HepG2 (cell line): ENCODE measurements around the gene GBP7. TPM values are rescaled to one million over a fixed set of nuclear protein-coding genes. Genes with fewer than 3 reads are reported as not detected.

Source experiments
- ATAC-seq: fragments of 200-7000 bp; cut with Tn5 transposase; 3 replicates; pipeline ENCODE4 v1.9.1; 2020; ENCODE audit warnings: mild to moderate bottlenecking, moderate library complexity
- BruUV-seq: library from RNA; stranded (reverse); fragments of 400-500 nt; replicated peaks from 2 replicates; lab custom pipeline; 2021; lab: Mats Ljungman, UMichigan
- CTCF ChIA-PET: fragments of 300-600 bp; formaldehyde crosslinking; extraction: SDS; loops from one replicate; lab custom pipeline; 2021; ENCODE audit warnings: low total read pairs, inconsistent platforms, low intra/inter-chr PET ratio; lab: Yijun Ruan, JAX
- POLR2A ChIA-PET: fragments of 350-600 bp; sonication (Branson Sonifier 250); formaldehyde crosslinking; loops from one replicate; lab custom pipeline; 2020; ENCODE audit warnings: antibody characterized with exemption, inconsistent platforms; lab: Yijun Ruan, JAX
- DNase-seq: peaks from one replicate; pipeline ENCODE4 v3.0.0-alpha.2; 2015; ENCODE audit warnings: low spot score
- FAIRE-seq: peaks from 3 replicates; lab custom pipeline; 2011; peaks lifted over from hg19 to GRCh38; lab: Jason Lieb, UNC
- H2AFZ ChIP-seq: one replicate; pipeline ENCODE4 v1.6.1; 2011; ENCODE audit warnings: low read length, inconsistent platforms
- H3K27ac ChIP-seq: fragments of 300-600 bp; 3 replicates; pipeline ENCODE4 v1.8.0; 2011; ENCODE audit warnings: mixed run types, mild to moderate bottlenecking, mixed read lengths, low read length, inconsistent platforms; ENCODE audit not compliant: insufficient read depth; ENCODE audit errors: extremely low read length
- H3K27me3 ChIP-seq, 2 experiments: fragments of 200-600 bp in 1 of 2; 2 replicates in 1 of 2; 3 replicates in 1 of 2; pipeline versions ENCODE4 v1.6.0 to v1.8.0; 2011; ENCODE audit warnings: low read length in 2 of 2, mild to moderate bottlenecking in 2 of 2, moderate library complexity in 2 of 2, inconsistent platforms in 1 of 2; ENCODE audit not compliant: insufficient read depth in 2 of 2, control insufficient read depth in 1 of 2
- H3K36me3 ChIP-seq, 2 experiments: fragments of 200-600 bp in 1 of 2; replicated peaks in 1 of 2; 2 replicates in 1 of 2; 3 replicates in 1 of 2; pipeline versions ENCODE4 v1.5.1 to v1.8.0; 2011; ENCODE audit warnings: low read length in 2 of 2, inconsistent platforms in 1 of 2; ENCODE audit not compliant: insufficient read depth in 2 of 2, control insufficient read depth in 1 of 2
- H3K4me1 ChIP-seq: 2 replicates; pipeline ENCODE4 v1.5.1; 2012; ENCODE audit warnings: low read length, inconsistent platforms; ENCODE audit not compliant: insufficient read depth
- H3K4me2 ChIP-seq: 2 replicates; pipeline ENCODE4 v1.6.0; 2011; ENCODE audit warnings: low read depth, low read length, inconsistent platforms
- H3K4me3 ChIP-seq, 3 experiments: fragments of 200-600 bp in 1 of 3; sonication (generic), shearing (Covaris generic) in 1 of 3; replicated peaks in 1 of 3; 2 replicates each; pipeline ENCODE4 v1.5.1; 2011 to 2016; ENCODE audit warnings: low read length in 3 of 3, inconsistent platforms in 2 of 3, low read depth in 2 of 3, mild to moderate bottlenecking in 2 of 3, control low read depth in 1 of 3, mixed read lengths in 1 of 3; ENCODE audit not compliant: insufficient read depth in 1 of 3
- H3K79me2 ChIP-seq: one replicate; pipeline ENCODE4 v1.6.1; 2011; ENCODE audit warnings: low read length, inconsistent platforms; ENCODE audit not compliant: insufficient read depth
- H3K9ac ChIP-seq: 2 replicates; pipeline ENCODE4 v1.6.0; 2011; ENCODE audit warnings: mild to moderate bottlenecking, low read depth, low read length, inconsistent platforms; ENCODE audit not compliant: insufficient read depth
- H3K9me3 ChIP-seq: 2 replicates; pipeline ENCODE4 v1.5.1; 2012; ENCODE audit warnings: mild to moderate bottlenecking, low read length
- H4K20me1 ChIP-seq: 2 replicates; pipeline ENCODE4 v1.6.0; 2011; ENCODE audit warnings: inconsistent platforms, mild to moderate bottlenecking, low read length, moderate library complexity; ENCODE audit not compliant: insufficient read depth
- ASH2L ChIP-seq: fragments of 300-600, 200-600 bp; sonication (generic); IDR thresholded peaks from 2 replicates; pipeline ENCODE4 v1.7.0; 2017; ENCODE audit warnings: low read depth, mild to moderate bottlenecking, moderate library complexity, mixed read lengths, low read length; ENCODE audit not compliant: insufficient read length
- ATF7 ChIP-seq, 2 experiments: fragments of 450-650 bp in 1 of 2; sonication (generic) in 1 of 2; formaldehyde crosslinking in 1 of 2; IDR thresholded peaks; 2 replicates each; pipeline versions ENCODE4 v1.4.0 to v1.6.1; 2016 to 2020; ENCODE audit warnings: antibody characterized with exemption in 1 of 2, mild to moderate bottlenecking in 1 of 2, missing genetic modification reagents in 1 of 2
- BRD4 ChIP-seq: sonication (generic); formaldehyde crosslinking; IDR thresholded peaks from 2 replicates; pipeline ENCODE4 v1.4.0; 2020; ENCODE audit warnings: missing genetic modification reagents
- MAFG ChIP-seq: sonication (generic); formaldehyde crosslinking; IDR thresholded peaks from 2 replicates; pipeline ENCODE4 v1.5.1; 2020; ENCODE audit warnings: mild to moderate bottlenecking, missing genetic modification reagents
- POLR2AphosphoS5 ChIP-seq: IDR thresholded peaks from 2 replicates; pipeline ENCODE4 v1.6.1; 2012; ENCODE audit warnings: low read depth, low read length
- RFX1 ChIP-seq: fragments of 450-650 bp; IDR thresholded peaks from 2 replicates; pipeline ENCODE4 v1.6.1; 2017
- TBX3 ChIP-seq: fragments of 450-650 bp; IDR thresholded peaks from 2 replicates; pipeline ENCODE4 v1.6.1; 2017; ENCODE audit warnings: antibody characterized with exemption, mild to moderate bottlenecking, inconsistent platforms, borderline replicate concordance
- ZMYM2 ChIP-seq: sonication (generic); formaldehyde crosslinking; IDR thresholded peaks from 2 replicates; pipeline ENCODE4 v1.8.0; 2022; ENCODE audit warnings: mild to moderate bottlenecking, missing genetic modification reagents
- ZNF121 ChIP-seq: sonication (generic); formaldehyde crosslinking; IDR thresholded peaks from 2 replicates; pipeline ENCODE4 v1.5.0; 2020; ENCODE audit warnings: mild to moderate bottlenecking, missing genetic modification reagents
- ZNF619 ChIP-seq: sonication (generic); formaldehyde crosslinking; IDR thresholded peaks from 2 replicates; pipeline ENCODE4 v1.4.0; 2020; ENCODE audit warnings: mild to moderate bottlenecking, missing genetic modification reagents
- ZSCAN20 ChIP-seq: sonication (generic); formaldehyde crosslinking; IDR thresholded peaks from 2 replicates; pipeline ENCODE4 v1.4.0; 2020; ENCODE audit warnings: missing genetic modification reagents, mild to moderate bottlenecking, borderline replicate concordance
- WGBS: methylation state at CpG from one replicate; pipeline ENCODE4 v1.1.6; 2017; ENCODE audit warnings: low lambda C conversion rate; 5-methylcytosine and 5-hydroxymethylcytosine counted together
- in situ Hi-C: cut with HindIII; loops from 2 replicates; pipeline ENCODE4 v1.10.0; 2017; ENCODE audit warnings: low pct_unique_long_range_greater_than_20kb; ENCODE audit not compliant: extremely low pct_ligation_motif_present
- intact Hi-C: fragments of 100-400 bp; cut with micrococcal nuclease; formaldehyde crosslinking; loops from one replicate; pipeline ENCODE4 v1.10.0; 2022; ENCODE audit not compliant: unreplicated experiment
- polyA plus RNA-seq, 8 experiments: library from polyadenylated mRNA; depleted of rRNA in 3 of 8; stranded (reverse) in 7 of 8; unstranded in 1 of 8; fragments of >200 nt; fragmentation: Illumina TruSeq in 4 of 8; extraction: Trizol in 4 of 8; gene quantifications; 2 replicates each; pipeline versions ENCODE4 v1.2.1 to v1.2.3, GENCODE V29; 2011 to 2016; ENCODE audit warnings: low read depth in 4 of 8, missing spikeins in 1 of 8, mixed read lengths in 1 of 8; ENCODE audit not compliant: insufficient read depth in 1 of 8
- total RNA-seq, 5 experiments: library from RNA; depleted of rRNA; stranded (reverse); fragments of >200 nt; fragmentation: Illumina TruSeq; extraction: Trizol; gene quantifications; 2 replicates each; pipeline ENCODE4 v1.2.3, GENCODE V29; 2016; ENCODE audit warnings: low read depth in 1 of 5
- TF ChIP-seq, protein P1 (sequence below): IDR thresholded peaks from 2 replicates; pipeline ENCODE4 v1.6.1; 2012; ENCODE audit warnings: inconsistent platforms
- TF ChIP-seq, protein P2 (sequence below): IDR thresholded peaks from 2 replicates; pipeline ENCODE4 v1.6.1; 2016; ENCODE audit warnings: missing genetic modification reagents, missing compliant biosample characterization
- TF ChIP-seq, protein P3 (sequence below): sonication (generic); formaldehyde crosslinking; conservative IDR thresholded peaks from 2 replicates; pipeline ENCODE4 v1.4.0; 2020; ENCODE audit warnings: missing genetic modification reagents
- TF ChIP-seq, protein P4 (sequence below): IDR thresholded peaks from 2 replicates; pipeline ENCODE4 v1.6.1; 2016; ENCODE audit warnings: missing compliant biosample characterization, missing genetic modification reagents, borderline replicate concordance
- TF ChIP-seq, protein P5 (sequence below): sonication (generic); formaldehyde crosslinking; IDR thresholded peaks from 2 replicates; pipeline ENCODE4 v1.5.0; 2020; ENCODE audit warnings: missing genetic modification reagents

GBP7 gene
- total and polyA plus RNA-seq, 2 of the 13 experiments (the other 11 are each of a cell fraction or from before 2014, with no cell fraction given): not detected

DNA sequence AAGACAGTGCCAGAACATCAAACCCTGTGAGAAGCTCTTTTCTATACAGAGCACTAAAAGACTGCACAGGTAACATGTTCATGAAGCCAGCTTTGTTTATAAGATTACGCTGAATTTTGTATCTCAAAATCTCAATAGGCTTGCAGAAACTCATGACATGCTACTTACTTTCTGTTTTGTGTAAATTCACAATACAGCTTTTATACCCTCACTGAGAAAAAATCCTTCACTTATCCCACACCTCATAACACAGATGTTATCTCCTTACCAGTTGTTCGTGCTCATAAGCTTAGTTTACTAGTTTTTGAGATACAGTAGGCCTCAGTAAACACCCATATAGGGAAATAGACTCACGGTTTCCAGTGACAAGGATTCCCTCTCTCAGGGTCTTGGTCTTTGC, 25.8 kb downstream of the GBP7 start:
- in situ Hi-C loops: no loop called here
- ATAC-seq (no peak), FAIRE-seq (no peak), DNase-seq (no peak)
- CTCF ChIA-PET: interaction anchor here (0.7 to 2.2 kb wide), 2 partner anchors 64 to 151 kb away, joined by 4 to 7 read pairs; no protein-coding TSS in a partner anchor
- Histone ChIP-seq H3K27me3 (no peaks in the 10 kb centered on the region), H3K9ac (no peak overlapping the region), H3K79me2 (no peaks in the 10 kb centered on the region), H3K4me2 (no peak overlapping the region), H3K9me3 (no peaks in the 10 kb centered on the region), H3K4me1 (no peaks in the 10 kb centered on the region), H4K20me1 (no peaks in the 10 kb centered on the region), H3K36me3 (no peaks in the 10 kb centered on the region), H3K27ac (no peak overlapping the region), H2AFZ (no peak overlapping the region), H3K4me3 (no peak overlapping the region)
- intact Hi-C loops: loop anchor here (1.0 kb wide), 1 partner anchor 152 kb away; no protein-coding TSS in a partner anchor
- 21% methylated on average over 3 of the region's 3 CpGs for WGBS
- no TSS peak for BruUV-seq
- POLR2A ChIA-PET: no interaction called here
- TF ChIP-seq MAFG (CRISPR knock-in tag) (no peak), TBX3 (no peak), ASH2L (no peak), ZNF619 (CRISPR knock-in tag) (no peak), ZNF121 (no peak), RFX1 (no peak), ZMYM2 (CRISPR knock-in tag) (no peak), BRD4 (no peak), ATF7 (IDR thresholded peaks at IDR 0.05) (no peak), ATF7 (CRISPR knock-in tag; IDR thresholded peaks at IDR 0.05) (no peak), POLR2AphosphoS5 (no peak), ZSCAN20 (CRISPR knock-in tag) (no peak)
- TF ChIP-seq, protein P1, sequence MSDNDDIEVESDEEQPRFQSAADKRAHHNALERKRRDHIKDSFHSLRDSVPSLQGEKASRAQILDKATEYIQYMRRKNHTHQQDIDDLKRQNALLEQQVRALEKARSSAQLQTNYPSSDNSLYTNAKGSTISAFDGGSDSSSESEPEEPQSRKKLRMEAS: no peak
- TF ChIP-seq, protein P2, sequence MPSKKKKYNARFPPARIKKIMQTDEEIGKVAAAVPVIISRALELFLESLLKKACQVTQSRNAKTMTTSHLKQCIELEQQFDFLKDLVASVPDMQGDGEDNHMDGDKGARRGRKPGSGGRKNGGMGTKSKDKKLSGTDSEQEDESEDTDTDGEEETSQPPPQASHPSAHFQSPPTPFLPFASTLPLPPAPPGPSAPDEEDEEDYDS (CRISPR knock-in tag): no peak
- TF ChIP-seq, protein P3, sequence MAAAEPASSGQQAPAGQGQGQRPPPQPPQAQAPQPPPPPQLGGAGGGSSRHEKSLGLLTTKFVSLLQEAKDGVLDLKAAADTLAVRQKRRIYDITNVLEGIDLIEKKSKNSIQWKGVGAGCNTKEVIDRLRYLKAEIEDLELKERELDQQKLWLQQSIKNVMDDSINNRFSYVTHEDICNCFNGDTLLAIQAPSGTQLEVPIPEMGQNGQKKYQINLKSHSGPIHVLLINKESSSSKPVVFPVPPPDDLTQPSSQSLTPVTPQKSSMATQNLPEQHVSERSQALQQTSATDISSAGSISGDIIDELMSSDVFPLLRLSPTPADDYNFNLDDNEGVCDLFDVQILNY (CRISPR knock-in tag): no peak
- TF ChIP-seq, protein P4, sequence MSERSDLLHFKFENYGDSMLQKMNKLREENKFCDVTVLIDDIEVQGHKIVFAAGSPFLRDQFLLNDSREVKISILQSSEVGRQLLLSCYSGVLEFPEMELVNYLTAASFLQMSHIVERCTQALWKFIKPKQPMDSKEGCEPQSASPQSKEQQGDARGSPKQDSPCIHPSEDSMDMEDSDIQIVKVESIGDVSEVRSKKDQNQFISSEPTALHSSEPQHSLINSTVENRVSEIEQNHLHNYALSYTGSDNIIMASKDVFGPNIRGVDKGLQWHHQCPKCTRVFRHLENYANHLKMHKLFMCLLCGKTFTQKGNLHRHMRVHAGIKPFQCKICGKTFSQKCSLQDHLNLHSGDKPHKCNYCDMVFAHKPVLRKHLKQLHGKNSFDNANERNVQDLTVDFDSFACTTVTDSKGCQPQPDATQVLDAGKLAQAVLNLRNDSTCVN (CRISPR knock-in tag): no peak
- TF ChIP-seq, protein P5, sequence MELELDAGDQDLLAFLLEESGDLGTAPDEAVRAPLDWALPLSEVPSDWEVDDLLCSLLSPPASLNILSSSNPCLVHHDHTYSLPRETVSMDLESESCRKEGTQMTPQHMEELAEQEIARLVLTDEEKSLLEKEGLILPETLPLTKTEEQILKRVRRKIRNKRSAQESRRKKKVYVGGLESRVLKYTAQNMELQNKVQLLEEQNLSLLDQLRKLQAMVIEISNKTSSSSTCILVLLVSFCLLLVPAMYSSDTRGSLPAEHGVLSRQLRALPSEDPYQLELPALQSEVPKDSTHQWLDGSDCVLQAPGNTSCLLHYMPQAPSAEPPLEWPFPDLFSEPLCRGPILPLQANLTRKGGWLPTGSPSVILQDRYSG (CRISPR knock-in tag): no peak
